ENCODE data around the gene PGS1.

Gene PGS1

DNA sequence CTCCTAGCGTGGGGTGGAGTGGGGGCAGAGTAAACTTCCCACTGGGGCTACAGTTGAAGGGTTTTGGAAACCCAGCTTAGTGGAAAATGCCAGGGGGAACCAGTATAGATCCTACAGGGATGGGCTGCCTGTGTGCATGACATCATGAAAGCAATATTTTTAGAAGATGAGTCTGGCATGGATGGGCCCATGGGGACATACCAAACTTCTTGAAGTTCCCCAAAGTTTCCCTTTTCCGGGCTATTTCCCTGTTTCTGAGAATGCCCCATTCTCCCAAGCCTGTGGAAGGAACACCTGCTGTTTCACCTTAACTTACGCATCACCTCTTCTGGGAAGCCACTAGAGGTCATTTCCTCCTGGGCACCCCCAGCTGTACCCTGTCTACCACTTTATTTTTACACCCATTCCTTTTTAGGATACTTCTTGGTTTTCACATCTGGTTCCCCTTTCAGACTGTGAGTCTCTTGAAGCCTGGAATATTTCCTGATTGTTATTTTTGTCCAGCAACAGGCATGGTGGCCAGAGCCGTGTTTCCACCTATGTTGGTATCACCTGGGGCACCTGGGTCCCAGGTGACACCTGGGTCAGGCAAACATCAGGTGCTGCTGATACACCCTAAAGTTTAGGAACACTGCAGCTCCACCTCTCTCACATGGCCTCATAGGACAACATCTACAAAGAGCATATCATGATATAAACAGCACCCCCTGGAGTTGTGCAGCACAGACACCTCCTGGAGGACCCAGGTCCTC lies 28.4 kb upstream of the PGS1 start:
- DNase-seq (ENCODE audit: extremely low read depth, low read depth), result no peak

DNA sequence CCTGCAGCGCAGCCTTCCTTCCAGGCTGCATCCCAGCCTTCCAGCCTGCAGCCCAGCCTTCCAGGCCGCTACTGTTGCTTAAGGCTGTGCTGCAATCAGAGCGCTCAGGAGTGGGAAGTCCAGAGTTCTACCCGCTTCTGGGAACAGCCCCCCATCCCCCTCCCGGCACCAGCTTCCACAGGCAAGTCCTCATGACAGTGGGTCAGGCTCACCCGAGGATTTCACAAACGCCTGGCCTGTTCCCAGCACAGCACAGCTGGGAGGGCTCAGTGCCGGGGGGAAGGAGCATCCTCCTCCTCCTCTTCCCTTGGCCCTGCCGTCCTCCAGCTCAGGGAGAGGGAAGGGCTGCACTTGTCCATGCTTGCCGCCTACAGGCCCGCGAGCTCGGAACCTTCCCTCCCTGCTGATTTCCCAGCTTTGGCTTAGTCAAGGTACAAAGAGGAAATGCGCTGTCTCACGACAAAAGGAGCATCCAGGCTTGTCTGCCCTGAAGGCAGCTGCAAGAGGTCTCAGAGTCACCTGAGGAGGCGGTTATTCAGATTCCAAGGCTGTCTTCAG lies 26.9 kb upstream of the PGS1 start:
- TF ChIP-seq, protein P1, sequence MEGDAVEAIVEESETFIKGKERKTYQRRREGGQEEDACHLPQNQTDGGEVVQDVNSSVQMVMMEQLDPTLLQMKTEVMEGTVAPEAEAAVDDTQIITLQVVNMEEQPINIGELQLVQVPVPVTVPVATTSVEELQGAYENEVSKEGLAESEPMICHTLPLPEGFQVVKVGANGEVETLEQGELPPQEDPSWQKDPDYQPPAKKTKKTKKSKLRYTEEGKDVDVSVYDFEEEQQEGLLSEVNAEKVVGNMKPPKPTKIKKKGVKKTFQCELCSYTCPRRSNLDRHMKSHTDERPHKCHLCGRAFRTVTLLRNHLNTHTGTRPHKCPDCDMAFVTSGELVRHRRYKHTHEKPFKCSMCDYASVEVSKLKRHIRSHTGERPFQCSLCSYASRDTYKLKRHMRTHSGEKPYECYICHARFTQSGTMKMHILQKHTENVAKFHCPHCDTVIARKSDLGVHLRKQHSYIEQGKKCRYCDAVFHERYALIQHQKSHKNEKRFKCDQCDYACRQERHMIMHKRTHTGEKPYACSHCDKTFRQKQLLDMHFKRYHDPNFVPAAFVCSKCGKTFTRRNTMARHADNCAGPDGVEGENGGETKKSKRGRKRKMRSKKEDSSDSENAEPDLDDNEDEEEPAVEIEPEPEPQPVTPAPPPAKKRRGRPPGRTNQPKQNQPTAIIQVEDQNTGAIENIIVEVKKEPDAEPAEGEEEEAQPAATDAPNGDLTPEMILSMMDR (IDR thresholded peaks at IDR 0.05; ENCODE audit: low read depth, low read length), result peak; percentile 42
- peak; percentile 100 for DNase-seq (ENCODE audit: extremely low read depth, low read depth)

More for the DNA sequence above, 28.4 kb upstream of the PGS1 start:
- TF ChIP-seq, protein P1 (IDR thresholded peaks at IDR 0.05; ENCODE audit: low read depth, low read length), result no peak; the same call in 1 of the 2 replicates

DNA sequence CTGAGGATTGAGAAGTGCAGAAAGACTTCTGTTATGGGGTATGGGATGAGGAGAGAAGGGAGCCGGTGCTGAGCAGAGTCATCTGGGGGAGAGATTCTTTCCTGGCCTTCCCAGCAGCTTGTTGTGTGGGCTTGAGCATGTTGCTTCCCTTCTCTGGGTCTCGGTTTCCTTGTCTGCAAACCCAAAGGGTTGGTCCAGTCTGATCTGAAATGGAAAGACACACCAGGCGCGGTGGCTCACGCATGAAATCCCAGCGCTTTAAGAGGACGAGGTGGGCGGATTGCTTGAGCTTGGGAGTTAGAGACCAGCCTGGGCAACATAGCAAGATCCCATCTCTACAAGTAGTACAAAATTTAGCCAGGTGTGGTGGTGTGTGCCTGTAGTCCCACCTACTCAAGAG lies 24.6 kb upstream of the PGS1 start:
- TF ChIP-seq, protein P1 (IDR thresholded peaks at IDR 0.05; ENCODE audit: low read depth, low read length), result no peak
- DNase-seq (ENCODE audit: extremely low read depth, low read depth), result no peak

DNA sequence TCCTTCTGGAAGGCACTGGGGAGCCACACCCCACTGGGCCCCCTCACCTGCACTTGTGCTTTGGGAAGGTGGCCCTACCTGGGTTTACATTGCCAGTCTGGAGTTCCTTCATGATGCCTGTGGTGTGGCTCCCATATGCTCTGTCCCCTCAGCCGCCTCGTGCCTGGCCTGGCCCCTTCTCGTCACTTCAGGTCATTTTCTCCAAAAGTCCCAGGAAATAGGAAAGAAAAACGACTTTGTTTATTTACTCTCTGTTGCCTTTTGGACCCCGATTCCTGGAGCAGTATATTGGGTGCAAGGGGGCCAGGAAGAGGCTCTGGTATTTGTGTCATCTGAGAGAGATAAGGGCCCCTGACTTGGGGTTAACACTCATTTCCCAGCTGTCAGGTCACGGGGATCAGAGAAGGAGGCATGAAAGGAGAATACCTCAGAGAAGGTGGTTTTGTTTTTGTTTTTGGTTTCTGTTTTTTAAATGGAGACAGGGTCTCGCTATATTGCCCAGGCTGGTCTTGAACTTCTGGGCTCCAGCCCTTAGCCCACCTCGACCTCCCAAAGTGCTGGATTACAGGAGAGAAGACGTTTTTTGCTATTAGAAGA lies 23.3 kb upstream of the PGS1 start:
- TF ChIP-seq, protein P1 (IDR thresholded peaks at IDR 0.05; ENCODE audit: low read depth, low read length), result no peak
- DNase-seq (ENCODE audit: extremely low read depth, low read depth), result no peak

DNA sequence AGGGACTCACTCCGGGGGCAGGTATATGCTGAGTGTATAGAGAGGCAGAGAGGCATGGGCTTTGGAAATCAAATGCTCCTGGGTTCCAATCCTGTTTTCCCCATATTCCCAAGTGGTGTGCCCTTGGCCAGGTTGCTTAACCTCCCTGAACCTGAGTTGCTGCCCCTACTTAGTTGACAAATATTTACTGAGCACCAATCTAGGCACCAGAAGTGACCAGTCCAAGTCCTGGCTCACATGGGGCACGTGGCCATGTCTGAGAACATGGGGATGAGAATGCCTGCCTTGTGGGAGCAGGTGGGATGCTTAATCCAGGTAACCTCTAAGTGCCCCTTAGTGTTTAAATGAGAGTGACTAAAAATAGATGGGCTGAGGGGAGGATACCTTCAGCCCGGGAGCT lies 22.7 kb upstream of the PGS1 start:
- TF ChIP-seq, protein P1 (IDR thresholded peaks at IDR 0.05; ENCODE audit: low read depth, low read length), result no peak
- no peak for DNase-seq (ENCODE audit: extremely low read depth, low read depth)

DNA sequence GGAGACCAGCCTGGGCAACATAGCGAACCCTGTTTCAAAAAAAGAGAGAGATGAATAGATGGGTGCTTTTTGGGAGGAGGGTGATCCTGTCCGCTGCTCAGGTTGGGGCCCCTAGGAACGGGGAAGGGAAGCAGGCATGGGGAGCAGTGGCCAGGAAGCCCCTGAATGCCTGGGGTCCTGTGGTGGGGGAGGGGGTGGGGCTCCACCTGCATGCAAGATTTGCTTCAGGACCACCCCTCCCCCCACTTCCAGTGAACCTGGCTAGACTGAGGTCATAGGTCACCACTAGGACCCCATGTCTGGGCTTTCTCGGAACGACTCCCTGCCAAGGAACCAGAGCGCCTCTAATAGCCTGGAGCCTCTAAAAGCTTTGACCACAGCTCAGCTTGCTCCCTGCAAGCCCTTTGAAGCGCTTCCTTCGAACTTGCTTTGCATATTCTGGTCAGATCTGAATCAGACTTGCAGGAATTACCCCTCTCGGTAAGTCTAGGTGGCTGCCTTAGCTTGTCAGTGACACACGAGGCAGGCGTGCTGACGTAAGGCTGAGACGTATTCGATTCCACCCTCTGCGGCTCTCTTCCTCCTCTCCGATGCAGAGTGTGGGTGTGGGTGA lies 22.2 kb upstream of the PGS1 start:
- peak; percentile 65 for DNase-seq (ENCODE audit: extremely low read depth, low read depth)

More for the DNA sequence above, 22.2 kb upstream of the PGS1 start:
- TF ChIP-seq, protein P1 (IDR thresholded peaks at IDR 0.05; ENCODE audit: low read depth, low read length), result no peak

Data from AG09319 (cell line).